HG03108 (cell line): ENCODE results near the gene CAPN7.

Experiments
- ATAC-seq: cut with Tn5 transposase; IDR thresholded peaks from one replicate; pipeline ENCODE4 v1.9.1; 2021; ENCODE audit warnings: moderate library complexity; ENCODE audit not compliant: unreplicated experiment

Gene CAPN7

GRCh38 chr3:15272426-15273196 is 66.6 kb downstream of the CAPN7 start:
- ATAC-seq: no peak

GRCh38 chr3:15273227-15273626 is 67.2 kb downstream of the CAPN7 start:
- no peak for ATAC-seq

GRCh38 chr3:15276028-15276724 is 70.1 kb downstream of the CAPN7 start:
- no peak for ATAC-seq

- no peak for ATAC-seq
Measured at GRCh38 chr3:15277861-15278500, 71.9 kb downstream of the CAPN7 start.

GRCh38 chr3:15279205-15279604 is 73.2 kb downstream of the CAPN7 start:
- no peak for ATAC-seq

- no peak for ATAC-seq
Measured at GRCh38 chr3:15279671-15280402, 73.8 kb downstream of the CAPN7 start.

GRCh38 chr3:15280853-15281532 is 74.9 kb downstream of the CAPN7 start:
- no peak for ATAC-seq

- no peak for ATAC-seq
Measured at GRCh38 chr3:15281817-15282216, 75.8 kb downstream of the CAPN7 start.

- ATAC-seq: no peak
Measured at GRCh38 chr3:15283702-15284101, 77.7 kb downstream of the CAPN7 start.

- no peak for ATAC-seq
Measured at GRCh38 chr3:15284121-15284889, 78.3 kb downstream of the CAPN7 start.

- no peak for ATAC-seq
Measured at GRCh38 chr3:15286022-15286421, 80.0 kb downstream of the CAPN7 start.

- no peak for ATAC-seq
Measured at GRCh38 chr3:15287565-15288330, 81.7 kb downstream of the CAPN7 start.

GRCh38 chr3:15288331-15289035 is 82.4 kb downstream of the CAPN7 start:
- no peak for ATAC-seq

- no peak for ATAC-seq
Measured at GRCh38 chr3:15289661-15290060, 83.6 kb downstream of the CAPN7 start.

GRCh38 chr3:15290736-15291135 is 84.7 kb downstream of the CAPN7 start:
- no peak for ATAC-seq

GRCh38 chr3:15291589-15292541 is 85.8 kb downstream of the CAPN7 start:
- peak; percentile 84 for ATAC-seq

GRCh38 chr3:15292765-15293522 is 86.9 kb downstream of the CAPN7 start:
- ATAC-seq: no peak
